ENCODE data around the gene SNU13. TPM values are rescaled to one million over a fixed set of nuclear protein-coding genes. Genes with fewer than 3 reads are reported as not detected.
"Not testable (repeated sequence)": the region's sequence is repeated elsewhere in the genome, so short reads cannot be mapped to it uniquely, and the experiment has no call there.

SNU13 gene
- total RNA-seq (ENCODE audit: low replicate concordance) = 143 and 171 TPM in 2 replicates

GRCh38 chr22:41688365-41689211, at the start of gene SNU13:
Gene SNU13, minus strand, starts transcription at chr22:41688867. Its CDS starts 71 bp downstream, at chr22:41688796.
- H3K27me3 Mint-ChIP-seq (ENCODE audit: insufficient read depth, low read depth) = peaks cover 4% of the 10 kb centered on the region

GRCh38 chr22:41733241-41733640, 44.6 kb upstream of the SNU13 start:
- H3K36me3 Mint-ChIP-seq; H3K27ac Mint-ChIP-seq; H3K27ac ChIP-seq; H3K27me3 Mint-ChIP-seq (ENCODE audit: insufficient read depth, low read depth); H3K36me3 ChIP-seq; H3K9ac ChIP-seq; H3F3A ChIP-seq (ENCODE audit: low read depth); H3K9me3 Mint-ChIP-seq; H3K79me2 ChIP-seq (ENCODE audit: low read depth); H3K27me3 ChIP-seq; H3K4me1 Mint-ChIP-seq; H3K4me3 ChIP-seq; H3K9me3 ChIP-seq (ENCODE audit: low read depth); H2AFZ ChIP-seq (replicated peaks); H3K4me2 ChIP-seq; H3K4me1 ChIP-seq; H3K4me3 Mint-ChIP-seq; H4K20me1 ChIP-seq (ENCODE audit: low read depth); DNase-seq (ENCODE audit: low spot score): not testable (repeated sequence)

More at GRCh38 chr22:41688365-41689211, at the start of gene SNU13:
- Mint-ChIP-seq H3K27ac (peak within 1 kb of the TSS; percentile 100), H3K4me3 (peak within 1 kb of the TSS; percentile 98), H3K36me3 (no peaks in the 10 kb centered on the region), H3K9me3 (no peaks in the 10 kb centered on the region), H3K4me1 (peaks cover 18% of the 10 kb centered on the region)
- Histone ChIP-seq H2AFZ (replicated peaks) (peak within 1 kb of the TSS; percentile 89), H3K9me3 (ENCODE audit: low read depth) (no peaks in the 10 kb centered on the region), H3K9ac (peak within 1 kb of the TSS; percentile 63), H3F3A (ENCODE audit: low read depth) (peaks cover 28% of the 10 kb centered on the region), H3K4me2 (peak within 1 kb of the TSS; percentile 95), H3K27ac (peak within 1 kb of the TSS; percentile 32), H4K20me1 (ENCODE audit: low read depth) (peaks cover 12% of the 10 kb centered on the region), H3K4me3 (peak within 1 kb of the TSS; percentile 84), H3K27me3 (no peaks in the 10 kb centered on the region), H3K4me1 (peaks cover 6% of the 10 kb centered on the region), H3K36me3 (no peaks in the 10 kb centered on the region), H3K79me2 (ENCODE audit: low read depth) (peaks cover 49% of the 10 kb centered on the region)
- peak; percentile 93 for DNase-seq (ENCODE audit: low spot score)
- TF ChIP-seq EZH2 (IDR thresholded peaks at IDR 0.05) = peak; percentile 21
- no peak for TF ChIP-seq EZH2phosphoT487 (IDR thresholded peaks at IDR 0.05)

- Mint-ChIP-seq H3K27ac (no peak overlapping the region), H3K4me1 (peaks cover 5% of the 10 kb centered on the region), H3K4me3 (no peak overlapping the region), H3K27me3 (ENCODE audit: insufficient read depth, low read depth) (peaks cover 2% of the 10 kb centered on the region), H3K36me3 (no peaks in the 10 kb centered on the region), H3K9me3 (no peaks in the 10 kb centered on the region)
- Histone ChIP-seq H3K4me3 (no peak overlapping the region), H3K79me2 (ENCODE audit: low read depth) (no peaks in the 10 kb centered on the region), H3K36me3 (no peaks in the 10 kb centered on the region), H3K9me3 (ENCODE audit: low read depth) (no peaks in the 10 kb centered on the region), H2AFZ (replicated peaks) (no peak overlapping the region), H3K9ac (no peak overlapping the region), H3K4me1 (no peaks in the 10 kb centered on the region), H3K4me2 (no peak overlapping the region), H4K20me1 (ENCODE audit: low read depth) (no peaks in the 10 kb centered on the region), H3K27me3 (no peaks in the 10 kb centered on the region), H3F3A (ENCODE audit: low read depth) (no peaks in the 10 kb centered on the region), H3K27ac (no peak overlapping the region)
- no peak for DNase-seq (ENCODE audit: low spot score)
- TF ChIP-seq EZH2 (IDR thresholded peaks at IDR 0.05) (no peak), CTCF (IDR thresholded peaks at IDR 0.05) (no peak), EZH2phosphoT487 (IDR thresholded peaks at IDR 0.05) (no peak)
Observed at GRCh38 chr22:41732096-41732772, 43.6 kb upstream of the SNU13 start.

GRCh38 chr22:41731609-41732008, 42.9 kb upstream of the SNU13 start:
- Histone ChIP-seq H3K27me3 (no peaks in the 10 kb centered on the region), H3K79me2 (ENCODE audit: low read depth) (no peaks in the 10 kb centered on the region)
- H3K9me3 Mint-ChIP-seq = no peaks in the 10 kb centered on the region

More at GRCh38 chr22:41731609-41732008, 42.9 kb upstream of the SNU13 start:
- Histone ChIP-seq H3K4me1 (no peaks in the 10 kb centered on the region), H3K36me3 (no peaks in the 10 kb centered on the region), H3K4me2 (no peak overlapping the region), H3K4me3 (no peak overlapping the region), H4K20me1 (ENCODE audit: low read depth) (no peaks in the 10 kb centered on the region), H3K9me3 (ENCODE audit: low read depth) (no peaks in the 10 kb centered on the region), H3K27ac (no peak overlapping the region), H3K9ac (no peak overlapping the region), H2AFZ (replicated peaks) (no peak overlapping the region), H3F3A (ENCODE audit: low read depth) (no peaks in the 10 kb centered on the region)
- no peak for DNase-seq (ENCODE audit: low spot score)
- Mint-ChIP-seq H3K36me3 (no peaks in the 10 kb centered on the region), H3K4me3 (no peak overlapping the region), H3K4me1 (peaks cover 3% of the 10 kb centered on the region), H3K27me3 (ENCODE audit: insufficient read depth, low read depth) (peaks cover 2% of the 10 kb centered on the region), H3K27ac (no peak overlapping the region)
- TF ChIP-seq EZH2phosphoT487 (IDR thresholded peaks at IDR 0.05) (no peak), EZH2 (IDR thresholded peaks at IDR 0.05) (no peak), CTCF (IDR thresholded peaks at IDR 0.05) (no peak)

All from neural progenitor cell (in vitro differentiated cells).